ENCODE results near the gene ZDHHC12. TPM values are rescaled to one million over a fixed set of nuclear protein-coding genes. Genes with fewer than 3 reads are reported as not detected.

The ZDHHC12 gene
- total RNA-seq, 3 donors from 2014 or later, result 33.0 to 89.5 (median 76.8) TPM

DNA sequence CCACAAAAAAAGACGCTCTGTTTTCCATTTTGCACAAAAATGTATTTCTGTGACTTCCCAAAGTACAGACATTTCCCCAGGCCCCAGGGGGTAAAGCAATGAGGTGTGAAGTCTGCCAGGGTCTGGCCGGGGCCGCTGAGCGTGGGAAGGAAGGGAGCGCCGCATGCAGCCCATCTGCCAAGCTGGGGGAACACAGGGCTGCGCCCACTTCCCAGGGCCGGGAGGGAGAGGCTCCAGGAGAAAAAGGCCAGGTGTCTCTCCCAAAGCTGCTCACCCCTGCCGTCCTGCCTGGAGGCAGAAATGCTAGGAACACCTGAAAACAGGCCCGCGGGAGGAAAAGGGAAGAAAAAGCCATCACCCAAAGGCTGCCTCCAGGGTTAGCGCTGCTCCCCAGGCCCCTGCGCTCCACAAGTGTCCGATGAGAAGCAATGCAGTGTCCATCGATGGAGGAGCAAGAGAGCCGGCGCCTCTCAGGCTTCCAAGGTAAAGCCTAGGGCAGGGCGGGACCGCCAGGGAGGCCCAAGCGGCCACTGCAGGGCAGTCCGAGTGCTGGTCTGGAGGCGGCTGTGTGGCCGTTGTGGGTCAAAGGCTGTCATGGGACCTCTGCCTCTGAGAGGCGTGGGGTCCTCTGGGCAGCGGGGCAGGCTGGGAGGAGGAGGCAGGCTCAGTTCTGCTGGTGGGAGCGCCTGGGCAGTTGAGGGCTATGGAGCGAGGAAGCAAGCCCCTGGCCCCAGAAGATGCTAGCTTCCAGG, 6.0 kb upstream of the ZDHHC12 start:
- no peak overlapping the region for H3K4me3 ChIP-seq
- H3K36me3 ChIP-seq (ENCODE audit: low read depth), result no peaks in the 10 kb centered on the region
- no peaks in the 10 kb centered on the region for H3K9me3 ChIP-seq
- DNase-seq (no peak), ATAC-seq (no peak)
- no peak for TF ChIP-seq CTCF (IDR thresholded peaks at IDR 0.05)
- intact Hi-C loops (cut with DNase I, micrococcal nuclease), result no loop called here
- peaks cover 2% of the 10 kb centered on the region for H3K4me1 ChIP-seq (ENCODE audit: low read depth)

GRCh38 chr9:128729302-128729701, 5.4 kb upstream of the ZDHHC12 start:
- ATAC-seq (no peak), DNase-seq (no peak)
- H3K4me3 ChIP-seq, result no peak overlapping the region
- peaks cover 7% of the 10 kb centered on the region for H3K4me1 ChIP-seq (ENCODE audit: low read depth)
- TF ChIP-seq CTCF (IDR thresholded peaks at IDR 0.05), result no peak
- intact Hi-C loops (cut with DNase I, micrococcal nuclease), result no loop called here
- peaks cover under 1% of the 10 kb centered on the region for H3K36me3 ChIP-seq (ENCODE audit: low read depth)
- H3K9me3 ChIP-seq, result no peaks in the 10 kb centered on the region

DNA sequence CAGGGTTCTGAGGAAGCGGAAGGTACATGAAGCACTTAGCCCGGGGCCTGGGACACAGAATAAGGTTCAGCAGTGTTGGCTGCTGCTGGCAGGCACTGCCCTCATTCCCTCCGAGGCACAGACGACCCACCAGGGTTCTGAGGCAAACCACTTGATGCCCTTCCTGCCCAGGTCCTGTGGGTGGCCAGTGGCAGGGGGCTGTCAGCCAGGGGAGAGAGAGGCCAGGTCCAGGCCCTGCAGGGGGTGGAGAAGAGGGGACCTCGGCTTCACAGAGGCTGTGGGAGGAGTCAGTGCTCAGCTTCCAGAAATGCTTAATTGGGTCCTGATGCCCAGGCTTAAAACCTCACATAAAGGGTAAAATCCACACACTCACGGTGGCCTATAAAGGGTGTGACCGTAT, 4.4 kb upstream of the ZDHHC12 start:
- Histone ChIP-seq H3K4me3 (no peak overlapping the region), H3K36me3 (ENCODE audit: low read depth) (peaks cover 4% of the 10 kb centered on the region), H3K9me3 (no peaks in the 10 kb centered on the region), H3K4me1 (ENCODE audit: low read depth) (peaks cover 7% of the 10 kb centered on the region)
- TF ChIP-seq CTCF (IDR thresholded peaks at IDR 0.05), result no peak
- intact Hi-C loops (cut with DNase I, micrococcal nuclease), result no loop called here
- DNase-seq, result no peak
- no peak for ATAC-seq

DNA sequence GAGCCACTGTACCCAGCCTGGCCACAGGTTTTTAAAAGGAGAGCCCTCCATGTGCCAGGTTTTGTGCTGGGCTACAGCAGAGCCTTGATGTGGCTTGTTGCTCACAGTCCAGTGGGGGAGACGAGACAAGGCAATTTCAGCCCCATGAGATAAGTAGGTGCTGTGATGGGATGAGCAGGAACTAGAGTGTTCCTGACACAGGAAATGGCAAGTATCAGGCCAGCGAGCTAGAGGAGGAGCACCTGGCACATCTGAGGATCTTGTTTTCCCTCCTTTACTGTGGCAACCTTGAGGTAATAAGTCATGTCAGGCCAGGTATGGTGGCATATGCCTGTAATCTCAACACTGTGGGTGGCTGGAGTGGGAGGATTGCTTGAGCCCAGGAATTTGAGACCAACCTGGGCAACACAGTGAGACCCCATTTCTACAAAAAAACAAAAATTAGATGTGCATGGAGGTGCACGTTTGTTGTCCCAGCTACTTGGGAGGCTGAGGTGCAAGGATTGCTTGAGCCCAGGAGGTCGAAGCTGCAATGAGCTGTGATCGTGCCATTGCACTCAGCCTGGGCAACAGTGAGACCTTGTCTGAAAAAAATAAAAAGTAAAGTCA, 3.8 kb upstream of the ZDHHC12 start:
- Histone ChIP-seq H3K9me3 (no peaks in the 10 kb centered on the region), H3K4me3 (no peak overlapping the region), H3K36me3 (ENCODE audit: low read depth) (peaks cover 4% of the 10 kb centered on the region), H3K4me1 (ENCODE audit: low read depth) (peaks cover 7% of the 10 kb centered on the region)
- DNase-seq, result no peak
- no peak for TF ChIP-seq CTCF (IDR thresholded peaks at IDR 0.05)
- no peak for ATAC-seq
- intact Hi-C loops (cut with DNase I, micrococcal nuclease), result no loop called here

DNA sequence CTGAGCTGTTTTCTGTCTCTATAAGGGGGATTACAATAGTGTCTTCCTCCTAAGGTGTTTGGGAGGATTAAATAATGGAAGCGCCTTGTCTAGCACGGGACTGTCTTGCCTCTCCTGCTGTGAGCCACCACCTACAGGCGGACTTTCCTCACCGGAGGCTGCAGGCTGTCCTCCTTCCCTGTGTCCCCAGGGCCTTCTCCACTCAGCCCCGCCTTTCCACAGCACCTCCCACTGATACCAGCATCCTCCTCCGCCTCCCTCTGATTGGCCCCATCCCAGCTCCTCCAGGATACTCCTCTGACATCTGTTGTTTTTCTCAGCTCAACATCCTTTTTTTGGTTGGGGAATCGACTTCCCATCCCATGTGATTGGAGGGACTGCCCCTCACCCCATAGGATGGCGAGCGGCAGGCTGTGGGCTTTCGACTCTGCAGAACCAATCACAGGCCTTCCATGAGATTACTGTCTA, 851 bp upstream of the ZDHHC12 start:
- TF ChIP-seq CTCF (IDR thresholded peaks at IDR 0.05), result no peak
- H3K9me3 ChIP-seq, result no peaks in the 10 kb centered on the region
- DNase-seq (peak; percentile 81 to 86 (median 84)), ATAC-seq (peak; percentile 75)
- peaks cover 4% of the 10 kb centered on the region for H3K36me3 ChIP-seq (ENCODE audit: low read depth)
- intact Hi-C loops (cut with DNase I, micrococcal nuclease), result no loop called here
- H3K4me1 ChIP-seq (ENCODE audit: low read depth), result peaks cover 8% of the 10 kb centered on the region
- H3K4me3 ChIP-seq, result no peak overlapping the region
